ENCODE measurements around the gene CEP290.
A peak's percentile ranks its signal among the peaks of the same experiment; 100 is the strongest.
"Not testable (repeated sequence)": the region's sequence is repeated elsewhere in the genome, so short reads cannot be mapped to it uniquely, and the experiment has no call there.

The CEP290 gene

DNA sequence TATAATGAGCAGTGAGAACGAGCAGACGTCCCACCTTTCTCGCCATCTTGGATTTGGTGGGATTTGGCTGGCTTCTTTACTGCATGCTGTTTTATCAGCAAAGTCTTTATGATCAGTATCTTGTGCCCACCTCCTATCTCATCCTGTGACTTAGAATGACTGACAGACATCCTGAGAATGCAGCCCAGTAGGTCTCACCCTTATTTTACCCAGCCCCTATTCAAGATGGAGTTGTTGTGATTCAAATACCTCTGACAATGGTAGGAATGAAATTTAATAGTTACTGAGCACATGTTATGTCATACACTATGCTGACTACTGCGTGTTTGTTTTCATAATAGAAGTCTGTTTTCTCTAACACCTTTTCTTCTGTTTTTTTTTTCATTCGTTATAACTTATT lies 2.1 kb upstream of the CEP290 start:
- no peak for DNase-seq

DNA sequence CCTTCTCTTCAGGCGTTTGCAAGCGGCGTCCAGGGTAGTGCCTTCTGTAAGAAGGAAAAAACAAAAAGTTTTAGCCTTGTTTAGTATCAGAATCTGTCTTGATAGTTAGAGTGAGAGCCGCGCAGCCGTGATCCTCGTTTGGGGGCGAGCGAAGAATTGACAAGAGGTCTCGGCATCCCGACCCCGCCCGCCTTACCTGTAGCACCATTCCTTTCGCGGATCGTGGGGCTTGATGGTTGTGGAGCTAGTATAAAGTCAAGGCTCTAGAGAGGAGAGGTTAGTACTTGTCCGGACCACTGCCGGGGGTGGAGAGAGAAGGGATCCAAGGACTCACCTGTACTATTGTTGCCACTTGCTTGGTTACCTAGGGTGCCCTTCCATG lies 713 bp upstream of the CEP290 start:
- DNase-seq = peak in 1 of 2 donors; percentile 10

DNA sequence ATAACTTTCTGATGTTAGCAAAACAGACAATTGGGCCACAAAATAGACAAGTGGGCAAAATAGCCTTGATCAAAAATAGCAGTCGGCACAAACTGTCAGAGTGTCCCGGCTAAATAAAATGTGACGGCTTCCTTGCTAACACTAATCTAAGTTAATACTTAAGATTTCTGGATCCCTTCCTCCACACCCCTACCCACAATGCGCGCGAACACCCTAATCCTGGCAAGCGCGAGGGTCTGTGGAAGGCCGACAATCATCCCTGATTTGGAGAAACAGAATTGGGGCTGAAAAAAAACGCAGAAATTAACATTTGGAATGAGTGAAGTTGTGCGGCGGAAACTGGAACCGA lies 489 bp downstream of the CEP290 start:
- DNase-seq = no peak

DNA sequence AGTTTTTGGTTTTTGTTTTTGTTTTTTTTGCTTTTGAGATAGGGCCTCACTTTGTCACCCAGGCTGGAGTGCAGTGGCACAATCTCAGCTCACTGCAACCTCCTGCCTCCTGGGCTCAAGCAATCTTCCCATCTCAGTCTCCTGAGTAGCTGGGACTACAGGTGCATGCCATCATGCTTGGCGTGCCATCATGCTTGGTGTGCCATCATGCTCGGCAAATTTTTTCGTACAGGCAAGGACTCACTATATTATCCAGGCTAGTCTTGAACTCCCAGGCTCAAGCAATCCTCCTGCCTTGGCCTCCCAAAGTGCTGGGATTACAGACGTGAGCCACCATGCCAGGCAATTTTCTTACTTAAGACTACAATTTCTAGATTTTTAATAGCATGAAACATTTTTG lies 2.2 kb downstream of the CEP290 start:
- DNase-seq = not testable (repeated sequence)

DNA sequence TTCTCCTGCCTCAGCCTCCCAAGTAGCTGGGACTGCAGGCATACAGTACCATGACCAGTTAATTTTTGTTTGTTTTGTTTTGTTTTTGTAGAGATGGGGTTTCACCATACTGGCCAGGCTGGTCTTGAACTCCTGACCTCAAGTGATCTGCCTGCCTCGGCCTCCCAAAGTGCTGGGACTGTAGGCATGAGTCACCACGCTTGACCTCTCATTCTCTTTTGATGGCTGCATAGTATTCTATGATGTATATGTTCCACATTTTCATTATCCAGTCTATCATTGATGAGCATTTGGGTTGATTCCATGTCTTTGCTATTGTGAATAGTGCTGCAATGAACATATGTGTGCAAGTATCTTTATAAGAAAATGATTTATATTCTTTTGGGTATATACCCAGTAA lies 8.7 kb downstream of the CEP290 start:
- not testable (repeated sequence) for DNase-seq

DNA sequence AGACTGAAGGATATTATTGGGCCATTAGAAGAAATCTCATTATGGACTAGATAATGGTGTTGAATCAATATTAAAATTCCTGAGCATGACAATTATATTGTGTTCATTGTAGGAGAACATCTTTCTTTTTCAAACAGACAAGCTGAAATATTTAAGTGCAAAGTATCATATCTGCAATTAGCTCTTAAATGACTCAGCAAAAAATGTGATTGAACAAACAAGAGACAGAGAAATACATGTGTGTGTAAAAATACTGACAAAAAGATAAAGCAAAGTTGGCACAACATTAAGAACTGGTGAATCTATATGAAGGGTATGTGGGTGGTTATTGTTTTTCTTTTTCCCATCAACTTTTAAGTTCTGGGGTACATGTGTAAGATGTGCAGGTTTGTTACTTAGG lies 9.5 kb downstream of the CEP290 start:
- DNase-seq = no peak

DNA sequence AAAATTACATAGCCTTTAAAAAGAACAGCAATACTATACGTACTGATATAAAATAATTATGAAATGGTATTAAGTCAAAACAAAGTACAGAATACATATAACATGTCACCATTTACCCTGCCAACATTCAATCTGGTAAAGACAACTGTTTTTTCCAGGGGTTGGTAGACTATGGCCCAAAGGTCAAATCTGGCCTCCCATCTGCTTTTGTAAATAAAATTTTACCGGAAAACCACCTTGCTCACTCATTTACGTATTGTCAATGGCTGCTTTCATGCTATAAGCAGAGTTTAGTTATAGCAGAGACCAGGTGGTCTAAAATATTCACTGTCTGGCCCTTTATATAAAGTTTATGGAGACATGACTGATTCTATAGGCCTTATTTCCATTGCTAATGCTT lies 14.0 kb downstream of the CEP290 start:
- DNase-seq = no peak

DNA sequence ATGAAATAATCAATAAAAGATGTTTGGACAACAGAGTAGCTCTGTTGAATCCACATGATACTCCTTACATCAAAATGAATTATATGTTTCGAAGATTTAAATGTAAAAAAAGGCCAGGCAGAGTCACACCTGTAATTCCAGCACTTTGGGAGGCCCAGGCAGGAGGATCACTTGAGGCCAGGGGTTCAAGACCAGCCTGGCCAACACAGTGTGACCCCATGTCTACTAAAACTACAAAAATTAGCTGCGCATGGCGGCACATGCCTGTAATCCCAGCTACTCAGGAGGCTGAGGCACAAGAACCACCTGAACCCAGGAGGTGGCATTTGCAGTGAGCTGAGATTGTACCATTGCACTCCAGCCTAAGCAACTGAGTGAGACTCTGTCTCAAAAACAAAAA lies 14.8 kb downstream of the CEP290 start:
- no peak for DNase-seq

DNA sequence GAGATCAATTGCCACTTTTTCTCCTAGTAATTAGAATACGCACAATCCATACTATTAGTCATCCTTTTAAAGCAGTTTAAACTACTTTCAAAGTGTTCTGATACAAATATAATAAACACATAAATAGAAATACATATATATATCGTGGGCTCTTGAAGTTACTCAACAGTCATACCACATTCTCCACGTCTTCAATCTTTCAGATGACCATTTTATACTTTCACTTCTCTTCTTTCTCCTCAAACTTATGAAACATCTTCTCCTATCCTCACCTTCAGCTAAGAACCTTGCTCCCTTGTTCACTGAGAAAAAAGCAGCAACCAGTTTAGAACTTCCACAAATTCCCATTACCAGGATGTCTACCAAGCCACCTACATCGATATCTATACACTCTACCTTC lies 19.2 kb downstream of the CEP290 start:
- no peak for DNase-seq

DNA sequence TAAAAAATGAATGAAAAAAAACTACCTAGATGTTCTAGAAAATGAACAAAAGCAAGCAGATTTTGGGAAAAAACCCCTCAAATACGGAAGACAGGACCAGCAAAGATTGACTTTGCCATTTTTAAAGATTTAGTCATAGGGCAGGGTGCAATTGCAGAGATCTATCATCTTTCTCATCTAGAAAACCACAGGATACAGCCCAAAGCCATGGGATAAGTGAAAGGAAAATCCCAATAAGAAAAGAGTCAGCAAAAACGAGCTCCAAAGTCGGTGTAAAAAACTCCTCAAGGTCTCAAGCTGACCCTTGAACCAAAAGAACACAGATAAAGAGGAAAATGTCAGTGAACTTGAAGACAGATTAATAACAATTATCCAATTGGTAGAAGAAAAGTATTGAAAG lies 28.0 kb downstream of the CEP290 start:
- no peak for DNase-seq

DNA sequence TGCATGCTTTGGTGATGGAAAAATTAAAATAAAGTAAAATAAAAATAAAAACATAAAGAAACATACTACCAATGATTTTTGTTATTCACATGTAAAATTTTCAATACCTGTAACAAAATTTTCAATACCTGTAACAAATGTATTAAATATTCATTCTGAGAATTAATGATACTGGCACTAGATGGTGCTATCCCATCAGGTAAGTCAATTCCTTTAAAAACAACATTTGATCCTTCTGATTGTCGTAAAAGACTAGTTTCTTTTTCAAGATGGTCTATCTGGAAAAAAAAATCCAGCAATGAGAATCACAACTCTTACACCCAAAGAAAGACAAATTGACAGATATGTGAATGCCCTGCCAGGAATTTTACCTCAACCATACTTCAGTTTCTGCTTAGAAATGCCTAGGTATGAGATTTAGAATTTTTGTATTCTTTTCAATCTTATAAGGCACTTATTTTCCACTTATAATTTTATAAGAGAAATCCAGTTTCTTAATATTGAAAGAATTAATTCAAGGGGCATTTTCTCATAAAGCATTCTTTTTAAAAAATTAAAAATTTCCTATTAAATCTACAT lies 30.7 kb downstream of the CEP290 start:
- DNase-seq = peak in 1 of 2 donors; percentile 46

DNA sequence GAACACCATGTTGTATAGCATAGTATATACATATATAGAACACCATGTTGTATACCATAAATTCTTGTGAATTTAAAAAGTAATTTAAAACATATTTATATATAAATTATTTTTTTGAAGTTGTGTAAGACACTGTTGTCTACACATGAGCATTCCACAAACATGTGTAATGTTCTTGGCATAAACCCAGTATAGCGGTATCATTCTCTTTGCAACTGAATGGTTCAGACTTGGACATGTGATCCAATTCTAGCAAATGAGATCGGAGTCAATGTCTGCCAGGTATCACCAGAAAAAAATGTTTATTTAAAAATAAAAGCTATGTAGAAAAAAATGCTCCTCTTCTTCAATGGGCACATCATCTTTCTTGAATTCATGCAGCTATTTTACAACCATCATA lies 33.9 kb downstream of the CEP290 start:
- DNase-seq = no peak

DNA sequence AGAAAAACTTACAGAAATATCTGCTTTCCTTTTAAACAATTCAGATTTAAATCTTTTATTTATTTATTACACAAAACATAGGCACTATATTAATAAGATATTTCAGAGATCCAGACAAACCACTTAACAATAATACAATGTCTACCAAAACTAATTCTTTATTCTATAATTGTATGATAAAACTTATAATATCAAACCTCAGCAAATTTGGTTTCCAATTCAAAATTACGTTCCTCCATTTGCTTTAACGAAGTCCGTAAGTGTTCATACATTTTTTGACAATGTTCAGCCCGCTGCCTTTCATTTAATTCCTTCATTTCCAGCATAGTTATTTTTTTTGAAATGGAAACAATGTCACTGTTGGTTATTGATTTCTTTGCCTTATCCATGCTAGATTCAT lies 48.3 kb downstream of the CEP290 start:
- no peak for DNase-seq

DNA sequence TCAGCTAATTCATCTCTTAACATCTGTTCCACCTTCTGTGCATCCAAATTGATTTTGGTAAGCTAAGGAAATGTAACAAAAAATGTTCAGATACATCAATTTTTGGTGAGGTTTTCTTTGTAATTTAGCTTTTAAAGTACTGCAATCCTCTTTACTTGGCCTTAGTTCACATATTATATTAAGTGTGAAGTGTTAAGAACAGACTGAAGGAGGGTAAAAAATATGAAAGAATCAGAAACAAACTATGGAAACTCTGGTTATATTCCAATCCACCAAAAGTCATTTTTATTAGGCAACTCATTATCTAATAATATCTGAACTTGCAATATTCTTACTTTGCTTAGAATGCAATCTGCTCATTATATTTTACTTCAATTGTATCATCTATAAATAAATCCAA lies 49.1 kb downstream of the CEP290 start:
- DNase-seq = no peak

DNA sequence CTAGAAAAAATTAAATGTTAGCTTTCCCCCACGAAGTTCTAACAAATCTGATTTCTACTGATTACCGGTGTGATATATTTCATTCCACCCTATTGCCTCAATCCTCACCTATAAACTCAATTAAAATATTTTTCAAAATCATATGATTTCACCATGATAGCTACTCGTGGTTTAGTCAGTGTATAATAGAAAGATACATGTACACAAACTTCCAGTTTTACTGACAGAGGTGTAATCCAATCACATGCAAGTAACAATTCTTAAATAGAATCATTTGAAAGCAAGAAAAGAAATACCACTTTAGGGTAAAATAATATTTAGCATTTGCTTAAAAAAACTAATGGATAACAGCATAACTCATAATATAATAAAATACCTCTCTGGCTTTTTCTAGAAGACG lies 57.7 kb downstream of the CEP290 start:
- no peak for DNase-seq

DNA sequence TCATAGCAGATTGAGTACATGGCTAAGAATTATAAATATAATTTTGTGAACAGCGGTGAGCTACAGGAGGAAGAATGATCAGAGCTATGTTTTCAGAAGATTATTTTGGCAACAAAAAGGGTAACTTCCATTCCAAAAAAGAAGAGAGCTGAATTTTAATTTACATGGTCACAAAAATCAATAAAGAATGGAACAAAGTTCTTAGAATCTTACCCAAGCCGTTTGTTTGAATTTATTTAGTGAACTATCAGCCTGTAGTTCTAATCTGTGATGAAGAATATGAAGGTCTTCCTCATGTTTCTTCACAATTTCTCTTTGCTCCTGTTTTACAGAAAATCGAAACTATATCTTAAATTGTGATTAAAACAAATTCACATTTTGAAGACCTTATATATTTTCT lies 58.3 kb downstream of the CEP290 start:
- no peak for DNase-seq

DNA sequence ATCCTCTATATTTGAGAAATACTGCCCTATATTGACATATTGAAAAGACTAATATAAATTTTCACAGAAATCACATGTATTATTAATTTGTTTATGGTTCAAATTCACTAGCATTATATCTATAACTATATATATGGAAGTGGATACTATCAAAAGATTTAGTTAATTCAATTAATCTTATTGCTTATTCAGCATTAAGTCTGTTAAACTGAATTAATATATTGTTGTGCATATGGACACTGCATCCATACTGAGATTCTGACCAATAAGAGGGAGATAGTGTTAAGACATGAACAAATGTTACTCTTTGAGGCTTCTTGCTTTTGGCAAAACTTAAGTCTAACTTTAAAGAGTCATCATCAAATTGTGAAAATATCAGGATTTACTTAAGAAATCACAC lies 60.6 kb downstream of the CEP290 start:
- no peak for DNase-seq

DNA sequence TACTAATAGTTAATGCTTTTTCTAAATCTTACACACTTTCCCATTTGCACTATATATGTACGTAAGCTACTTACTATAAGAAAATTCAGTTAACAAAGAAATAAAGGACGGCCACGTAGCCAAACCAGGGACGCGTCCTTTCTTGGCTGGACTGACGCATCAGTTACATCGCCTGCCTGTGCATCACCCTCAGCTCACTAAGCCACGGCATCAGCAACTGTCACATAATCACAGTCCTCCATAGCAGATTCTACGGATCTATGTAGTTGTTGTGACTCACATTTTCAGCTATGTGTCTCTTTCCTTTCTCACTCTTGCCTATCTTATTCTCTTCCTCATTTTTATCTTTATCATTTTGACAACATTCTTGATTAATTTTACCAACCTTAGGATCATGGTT lies 74.6 kb downstream of the CEP290 start:
- no peak for DNase-seq

DNA sequence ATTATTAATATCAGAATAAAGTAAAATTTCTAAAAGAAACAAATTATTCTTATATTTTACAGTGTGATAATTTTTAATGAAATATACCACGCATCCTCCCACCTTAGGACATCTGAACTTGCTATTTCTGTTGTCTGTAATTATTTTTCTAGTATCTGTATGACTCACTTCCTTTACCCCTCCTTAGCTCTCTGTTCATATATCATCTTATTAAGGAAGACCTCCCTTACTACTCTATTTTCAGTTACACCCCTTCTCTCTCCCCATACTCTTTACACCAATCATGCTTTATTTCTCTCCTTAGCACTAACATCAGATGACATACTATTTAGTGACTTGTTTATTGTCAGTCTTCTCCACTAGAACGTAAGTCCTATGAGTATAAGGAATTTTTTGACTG lies 78.5 kb downstream of the CEP290 start:
- DNase-seq = no peak

DNA sequence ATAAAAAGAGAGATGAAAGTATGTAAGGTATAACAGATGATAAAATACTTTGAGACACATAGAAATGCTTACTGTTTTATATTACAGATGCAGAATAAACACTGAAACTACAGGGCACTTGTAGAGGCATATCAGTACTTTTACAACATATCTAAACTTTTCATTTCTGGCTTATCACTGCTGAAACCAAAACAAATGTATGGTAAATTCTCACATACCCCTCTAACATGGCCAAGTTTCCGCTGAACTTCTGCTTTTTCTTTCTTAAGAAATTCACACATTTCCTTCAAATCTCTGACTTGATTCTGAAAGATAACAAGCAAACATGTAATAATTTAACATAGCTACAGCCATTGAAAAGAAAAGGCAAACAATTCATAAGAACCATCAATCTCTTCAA lies 79.4 kb downstream of the CEP290 start:
- no peak for DNase-seq

DNA sequence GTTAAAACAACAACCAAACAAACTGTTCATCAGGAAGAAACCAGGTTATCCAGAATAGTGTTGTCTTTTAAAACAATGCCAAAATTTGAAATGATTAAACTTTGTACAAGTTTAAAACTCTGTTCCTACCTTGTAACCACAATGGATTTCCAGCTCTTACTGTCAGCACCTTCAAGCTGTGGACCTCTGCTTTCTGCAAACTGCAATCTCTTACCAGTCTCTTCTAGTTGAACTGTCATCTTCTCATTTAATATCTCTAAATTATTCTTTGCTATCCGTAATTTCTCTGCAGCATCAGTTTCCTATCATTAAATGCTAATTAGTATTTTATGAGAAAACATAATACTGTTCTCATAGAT lies 83.2 kb downstream of the CEP290 start:
- no peak for DNase-seq

DNA sequence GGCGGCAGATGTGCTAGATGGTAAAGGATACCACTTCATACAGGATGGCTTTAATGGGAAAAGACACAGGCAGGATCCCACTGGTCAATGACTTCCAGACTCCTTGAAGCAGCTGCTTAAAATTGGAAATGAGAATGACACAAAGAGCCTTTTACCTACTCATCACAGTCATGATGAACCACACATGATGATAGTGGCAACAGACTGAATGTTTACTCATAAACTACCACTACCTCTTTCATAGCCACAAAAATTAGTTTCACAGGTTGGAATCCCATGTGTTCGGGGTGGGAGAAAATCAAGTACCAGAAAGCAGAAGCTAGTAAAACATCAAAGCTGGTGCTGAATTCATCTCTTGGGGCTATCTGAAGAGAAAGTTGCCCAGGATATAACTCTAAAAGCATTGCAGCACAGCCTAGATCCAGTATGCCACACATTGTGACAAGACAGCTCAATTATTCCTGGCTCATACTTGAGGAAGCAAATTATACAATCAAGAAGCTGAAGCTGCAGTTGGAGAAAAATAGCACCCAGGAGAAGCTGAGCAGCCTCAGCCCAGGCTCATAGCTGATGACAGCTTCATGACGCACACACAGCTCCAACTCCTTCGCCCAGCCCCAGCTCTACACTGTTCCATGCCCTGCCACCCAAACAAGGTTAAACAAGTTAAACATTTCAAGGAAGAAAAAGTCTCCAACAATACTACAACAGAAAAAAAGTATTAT lies 83.7 kb downstream of the CEP290 start:
- DNase-seq = no peak

DNA sequence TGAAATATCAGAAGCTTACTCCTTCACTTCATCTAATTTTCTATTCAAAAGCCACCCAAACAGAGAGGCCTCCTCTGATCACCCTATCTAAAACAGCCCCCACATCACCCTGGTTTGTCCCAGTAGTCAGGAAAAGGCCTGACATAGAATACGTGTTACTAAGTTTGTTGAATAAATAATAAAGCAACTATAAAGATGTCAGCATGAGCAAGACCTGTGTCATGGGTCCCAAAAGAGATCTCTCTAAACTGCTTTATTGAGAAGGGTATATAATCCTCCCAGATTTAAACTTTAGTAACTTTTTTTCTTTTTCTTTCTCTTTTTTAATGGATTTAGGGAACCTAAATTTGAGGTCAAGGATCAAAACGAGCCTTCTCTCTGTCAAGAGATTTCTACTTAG lies 85.3 kb downstream of the CEP290 start:
- DNase-seq = no peak

DNA sequence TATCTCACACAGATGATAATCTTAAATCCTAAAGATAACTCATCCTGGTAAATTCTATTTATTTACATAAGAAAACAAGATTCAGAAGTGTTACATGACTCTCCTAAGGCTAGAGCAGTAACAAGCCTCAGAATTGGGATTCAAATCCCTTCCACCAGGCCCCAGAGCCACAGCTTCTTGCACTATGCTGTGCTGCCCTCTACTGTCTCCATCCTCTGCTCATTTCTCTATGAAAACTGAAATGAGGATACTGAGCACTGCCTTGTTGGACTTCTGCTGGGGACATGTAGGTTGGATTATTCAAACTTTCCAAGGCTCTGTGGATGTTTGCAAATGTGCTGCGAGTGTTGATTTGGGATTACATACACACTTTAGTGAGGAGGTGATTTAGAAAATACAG lies 89.2 kb downstream of the CEP290 start:
- DNase-seq = peak; percentile 13 to 50

DNA sequence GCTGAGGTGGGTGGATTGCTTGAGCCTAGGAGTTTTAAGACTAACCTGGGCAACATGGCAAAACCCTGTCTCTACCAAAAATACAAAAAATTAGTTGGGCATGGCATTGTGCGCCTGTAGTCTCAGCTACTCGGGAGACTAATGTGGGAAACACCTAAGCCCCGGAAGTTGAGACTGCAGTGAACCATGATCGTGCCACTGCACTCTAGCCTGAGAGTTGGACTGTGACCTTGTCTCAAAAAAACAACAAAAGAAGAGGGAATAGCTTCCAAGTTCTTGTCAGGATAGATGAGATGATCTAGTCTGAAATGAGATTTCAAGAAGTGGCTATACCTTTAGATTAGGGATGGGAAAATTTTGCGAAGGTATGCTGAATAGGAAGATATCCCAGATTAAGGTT lies 97.9 kb downstream of the CEP290 start:
- DNase-seq = no peak

Measured in hippocampal formation (tissue), 2 donors.